ENCODE data around the gene EMP1.
A peak's percentile ranks its signal among the peaks of the same experiment; 100 is the strongest.

EMP1 gene

DNA sequence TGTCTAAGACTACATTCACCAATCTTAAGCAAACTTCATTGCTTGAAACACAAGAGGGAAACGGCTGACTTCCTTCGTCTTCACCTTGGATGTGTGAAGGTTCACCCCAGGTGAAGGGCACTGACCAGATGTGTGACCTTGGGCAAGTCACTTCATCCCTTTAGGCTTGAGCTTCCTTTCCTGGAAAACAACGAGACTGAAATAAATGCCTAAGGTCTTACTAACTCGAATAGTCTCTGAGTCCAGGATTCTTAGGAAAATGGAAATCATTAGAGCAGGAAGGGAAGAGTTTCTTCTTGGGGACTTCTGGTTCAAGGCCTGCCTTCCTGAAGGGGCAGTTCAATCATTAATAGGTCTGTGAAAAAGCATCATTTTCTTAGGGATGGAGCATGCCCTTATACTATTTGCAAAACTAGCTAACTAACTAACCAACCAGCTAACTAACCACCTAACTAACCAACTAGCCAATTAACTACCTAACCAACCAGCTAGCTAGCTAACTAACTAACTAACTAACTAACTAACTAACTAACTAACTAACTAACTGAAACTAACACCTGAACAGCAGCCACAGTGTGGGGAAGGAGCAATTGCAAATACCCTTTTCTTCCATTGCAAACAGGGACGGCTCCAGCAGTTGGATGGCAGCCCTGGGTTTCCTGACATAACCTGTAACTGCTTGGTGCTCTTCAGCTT, 31.5 kb upstream of the EMP1 start:
- DNase-seq: no peak
- no peak for TF ChIP-seq GATA1 (IDR thresholded peaks at IDR 0.05; ENCODE audit: low read depth, low read length)

GRCh38 chr12:13165617-13166041, 30.9 kb upstream of the EMP1 start:
- TF ChIP-seq POLR2A (IDR thresholded peaks at IDR 0.05; ENCODE audit: low read length) (no peak), GATA1 (IDR thresholded peaks at IDR 0.05; ENCODE audit: low read depth, low read length) (no peak)

DNA sequence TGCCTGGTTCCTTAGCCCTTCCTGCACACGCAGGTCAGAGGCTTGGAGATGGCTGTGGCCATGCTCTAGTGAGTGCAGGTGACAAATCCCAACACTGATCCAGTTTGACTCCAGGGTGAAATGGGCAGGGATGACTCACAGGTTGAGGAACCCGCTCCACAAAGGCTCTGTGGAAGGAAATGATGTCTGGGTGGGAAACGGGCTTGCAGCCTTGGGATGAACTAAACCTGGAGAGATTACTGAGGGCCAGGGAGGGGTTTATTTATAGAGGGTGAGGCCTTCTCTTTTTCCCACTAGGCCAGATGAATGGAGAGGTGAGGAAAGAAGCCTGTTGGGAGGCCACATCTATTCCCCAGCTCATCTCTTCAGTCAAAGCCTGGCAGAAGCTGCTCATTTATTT, 29.3 kb upstream of the EMP1 start:
- no peak for TF ChIP-seq GATA1 (IDR thresholded peaks at IDR 0.05; ENCODE audit: low read depth, low read length)
- no peak for TF ChIP-seq POLR2A (IDR thresholded peaks at IDR 0.05; ENCODE audit: low read length)

More at GRCh38 chr12:13165617-13166041, 30.9 kb upstream of the EMP1 start:
- DNase-seq: peak in 1 of 2 experiments; percentile 27

DNA sequence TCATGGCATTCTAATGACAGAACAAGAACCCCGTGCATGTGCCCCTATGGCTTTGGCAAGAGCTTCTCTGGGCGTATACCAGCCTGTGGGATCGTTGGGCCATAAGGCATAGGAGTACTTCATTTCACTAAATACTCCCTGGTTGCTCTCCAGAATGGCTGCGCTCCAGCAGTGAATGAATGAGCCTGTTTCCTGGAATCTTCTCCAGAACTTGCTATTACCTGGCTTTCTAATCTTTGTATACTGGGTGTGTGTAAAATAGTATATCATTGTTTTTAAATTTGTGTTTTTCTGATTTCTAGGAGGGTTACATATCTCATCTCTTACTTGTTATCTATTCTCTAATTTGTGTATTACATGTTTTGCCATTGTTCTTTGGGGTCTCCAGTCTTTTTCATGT, 28.6 kb upstream of the EMP1 start:
- no peak for TF ChIP-seq POLR2A (IDR thresholded peaks at IDR 0.05; ENCODE audit: low read length)
- DNase-seq: no peak

More for the DNA sequence above, 29.3 kb upstream of the EMP1 start:
- no peak for DNase-seq

DNA sequence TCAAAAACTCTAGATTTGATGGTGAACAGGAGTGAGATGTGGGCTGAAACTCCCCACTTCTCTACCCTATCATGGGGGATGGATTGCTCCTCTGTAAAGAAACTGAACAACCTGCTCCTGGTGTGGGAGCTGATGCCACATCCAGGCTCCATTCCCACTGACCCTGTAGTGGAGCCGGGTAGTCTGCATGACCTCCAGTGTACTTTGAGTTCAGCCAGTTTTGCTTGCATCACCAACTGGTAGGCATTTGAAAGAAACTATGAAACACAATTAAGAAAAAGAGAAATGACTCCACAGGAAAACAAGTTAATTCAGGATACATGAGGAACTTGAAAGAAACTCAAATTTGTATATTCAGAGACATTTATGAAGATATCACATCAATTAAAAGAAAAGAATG, 27.3 kb upstream of the EMP1 start:
- TF ChIP-seq GATA1 (IDR thresholded peaks at IDR 0.05; ENCODE audit: low read depth, low read length) (no peak), POLR2A (IDR thresholded peaks at IDR 0.05; ENCODE audit: low read length) (no peak)
- DNase-seq: no peak

GRCh38 chr12:13170892-13171490, 25.5 kb upstream of the EMP1 start:
- TF ChIP-seq POLR2A (IDR thresholded peaks at IDR 0.05; ENCODE audit: low read length): no peak
- no peak for TF ChIP-seq GATA1 (IDR thresholded peaks at IDR 0.05; ENCODE audit: low read depth, low read length)
- no peak for DNase-seq

DNA sequence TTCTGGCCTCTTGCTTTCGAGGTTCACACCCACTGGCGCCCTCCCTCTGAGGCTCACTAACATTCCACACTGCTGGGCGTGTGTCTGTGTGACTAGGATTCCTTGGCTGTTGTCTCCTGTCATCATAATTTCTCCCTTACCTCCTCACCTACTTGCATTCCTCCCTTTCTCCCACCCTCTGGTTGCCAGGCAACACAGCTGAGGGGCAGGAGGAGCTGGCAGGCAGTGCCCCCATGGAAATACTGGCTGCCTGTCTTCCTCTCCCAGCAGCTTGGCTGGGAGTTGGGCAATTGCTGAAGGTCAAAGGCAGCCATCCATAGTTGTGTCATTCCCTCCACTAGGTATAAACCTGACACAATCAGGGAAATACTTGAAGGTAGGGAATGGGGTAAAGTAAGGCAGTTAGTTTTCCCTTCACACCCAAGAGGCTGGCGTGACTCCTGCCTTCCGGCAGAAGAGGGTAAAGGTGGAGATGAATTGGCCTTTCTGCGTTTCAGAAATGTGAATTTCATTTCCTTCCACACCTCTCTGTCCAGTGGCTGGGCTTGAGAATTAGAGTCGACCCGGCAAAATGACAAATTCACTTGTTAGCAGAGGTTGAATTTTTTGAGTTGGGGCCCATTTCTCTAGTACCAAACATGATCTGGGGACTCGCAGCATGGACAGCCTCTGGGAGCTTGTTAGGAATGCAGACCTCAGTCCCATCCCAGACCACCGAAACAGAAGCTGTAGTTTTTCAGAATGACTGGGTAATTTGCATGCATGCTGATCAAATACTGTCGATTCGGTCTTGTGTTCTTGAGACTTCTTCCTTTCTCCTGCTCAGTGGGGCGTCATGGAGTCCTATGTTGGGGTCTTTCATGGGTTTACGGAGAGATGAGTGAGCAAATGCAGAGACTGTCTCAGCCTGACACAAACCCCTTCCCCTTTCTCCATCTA, 24.3 kb upstream of the EMP1 start:
- TF ChIP-seq POLR2A (IDR thresholded peaks at IDR 0.05; ENCODE audit: low read length) (no peak), GATA1 (IDR thresholded peaks at IDR 0.05; ENCODE audit: low read depth, low read length) (no peak)
- DNase-seq: no peak

- no peak for DNase-seq
- no peak for TF ChIP-seq POLR2A (IDR thresholded peaks at IDR 0.05; ENCODE audit: low read length)
- no peak for TF ChIP-seq GATA1 (IDR thresholded peaks at IDR 0.05; ENCODE audit: low read depth, low read length)
Measured at GRCh38 chr12:13173012-13173932, 23.3 kb upstream of the EMP1 start.

GRCh38 chr12:13175499-13175898, 21.0 kb upstream of the EMP1 start:
- no peak for DNase-seq
- TF ChIP-seq POLR2A (IDR thresholded peaks at IDR 0.05; ENCODE audit: low read length) (no peak), GATA1 (IDR thresholded peaks at IDR 0.05; ENCODE audit: low read depth, low read length) (no peak)

DNA sequence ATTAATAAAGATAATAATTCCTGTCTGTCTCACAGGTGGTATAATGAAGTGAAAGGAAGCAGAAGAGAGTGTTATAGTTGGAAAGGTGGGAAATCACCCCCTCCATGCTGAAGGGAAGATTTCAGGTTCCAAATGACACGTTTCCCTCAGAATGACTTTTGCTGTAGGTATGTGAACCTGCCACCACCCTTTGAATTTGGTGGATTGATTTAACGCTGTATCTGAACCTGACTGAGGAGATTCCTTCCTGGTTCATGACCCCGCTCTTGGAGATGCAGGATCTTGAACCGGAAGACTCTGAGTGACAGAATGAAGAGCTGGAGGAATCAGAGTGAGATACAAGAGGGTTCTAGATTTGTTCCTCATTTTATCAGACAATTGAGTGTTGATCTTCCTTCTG, 20.3 kb upstream of the EMP1 start:
- no peak for TF ChIP-seq POLR2A (IDR thresholded peaks at IDR 0.05; ENCODE audit: low read length)
- TF ChIP-seq GATA1 (IDR thresholded peaks at IDR 0.05; ENCODE audit: low read depth, low read length): no peak
- no peak for DNase-seq

DNA sequence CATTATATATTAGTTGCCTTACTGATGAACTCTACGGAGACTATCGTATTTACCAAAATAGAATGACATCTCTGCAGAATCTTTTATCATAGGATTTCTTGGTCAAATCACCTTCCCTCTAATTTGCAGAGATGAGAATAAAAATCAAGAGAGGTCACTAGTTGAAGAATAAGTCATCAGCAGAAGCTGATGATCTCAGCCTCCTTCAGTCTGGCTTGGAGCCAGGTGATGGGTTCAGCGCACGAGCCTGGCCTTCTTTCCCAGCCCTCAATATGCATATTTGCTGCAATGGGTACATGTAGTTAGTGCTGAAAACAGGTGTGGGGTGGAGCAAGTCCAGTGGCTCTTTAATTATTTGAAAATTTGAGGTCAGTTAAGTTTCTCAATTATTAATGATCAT, 19.2 kb upstream of the EMP1 start:
- no peak for TF ChIP-seq POLR2A (IDR thresholded peaks at IDR 0.05; ENCODE audit: low read length)
- TF ChIP-seq GATA1 (IDR thresholded peaks at IDR 0.05; ENCODE audit: low read depth, low read length): no peak
- DNase-seq: no peak

- DNase-seq: no peak
- TF ChIP-seq POLR2A (IDR thresholded peaks at IDR 0.05; ENCODE audit: low read length) (no peak), GATA1 (IDR thresholded peaks at IDR 0.05; ENCODE audit: low read depth, low read length) (no peak)
Measured at GRCh38 chr12:13177906-13178305, 18.6 kb upstream of the EMP1 start.

DNA sequence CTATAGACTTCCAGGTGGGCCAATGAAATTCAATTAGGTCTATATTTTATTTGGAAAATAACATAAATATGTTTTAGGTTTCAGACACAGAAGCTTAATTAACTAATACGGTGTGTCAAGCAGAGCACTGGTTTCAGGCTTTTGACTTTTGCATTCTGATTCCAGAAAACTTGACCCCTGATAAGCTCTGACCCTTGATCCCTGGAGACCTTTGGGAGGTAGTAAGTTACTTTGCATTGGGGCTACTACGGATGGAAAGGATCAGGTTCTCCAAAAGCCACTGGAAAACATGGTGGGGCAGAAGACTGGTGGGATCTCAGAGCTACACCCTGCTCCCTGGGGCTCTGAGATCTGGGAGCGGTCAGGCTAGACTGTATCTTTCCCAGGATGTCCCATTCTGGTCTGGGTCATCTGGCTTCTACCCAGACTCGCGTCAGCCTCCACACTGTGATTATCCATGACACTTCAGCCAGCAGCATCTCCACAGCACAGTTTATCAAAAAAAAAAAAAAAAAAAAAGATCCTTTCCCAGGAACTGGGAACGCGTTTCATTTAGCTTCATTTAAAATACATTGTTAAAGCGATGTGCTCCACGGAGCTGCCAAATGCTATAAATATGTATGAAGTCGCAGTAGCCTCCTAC, 17.8 kb upstream of the EMP1 start:
- TF ChIP-seq POLR2A (IDR thresholded peaks at IDR 0.05; ENCODE audit: low read length) (no peak), GATA1 (IDR thresholded peaks at IDR 0.05; ENCODE audit: low read depth, low read length) (no peak)
- DNase-seq: no peak

Data from erythroblast (primary cell).